AG10803 (cell line): Measurements from ENCODE around the gene PIGC.

Source experiments
- DNase-seq: peaks from one replicate; pipeline ENCODE4 v3.0.0; 2010; ENCODE audit warnings: low read depth
- H3K4me3 ChIP-seq: 2 replicates; pipeline ENCODE4 v1.5.1; 2011; ENCODE audit warnings: mild to moderate bottlenecking, low read length, control low read depth
- CTCF ChIP-seq: conservative IDR thresholded peaks from 2 replicates; pipeline ENCODE4 v1.5.1; 2011; ENCODE audit warnings: mild to moderate bottlenecking, low read length, control low read depth, inconsistent platforms

Gene PIGC

GRCh38 chr1:172421974-172422604, 21.8 kb downstream of the PIGC start:
- DNase-seq = no peak
- no peak for TF ChIP-seq CTCF
- H3K4me3 ChIP-seq = no peak overlapping the region

GRCh38 chr1:172420385-172420784, 23.5 kb downstream of the PIGC start, which contains the start of gene C1orf105:
Gene C1orf105 (plus strand): TSS chr1:172420685. CDS start chr1:172420886, 201 bp downstream.
- H3K4me3 ChIP-seq = no peak within 1 kb of the TSS
- TF ChIP-seq CTCF = no peak

GRCh38 chr1:172417557-172417956, 26.3 kb downstream of the PIGC start:
- TF ChIP-seq CTCF = no peak
- H3K4me3 ChIP-seq = no peak overlapping the region
- DNase-seq = no peak

More at GRCh38 chr1:172420385-172420784, 23.5 kb downstream of the PIGC start, which contains the start of gene C1orf105:
- no peak for DNase-seq

GRCh38 chr1:172416496-172417035, 27.3 kb downstream of the PIGC start:
- TF ChIP-seq CTCF = no peak
- DNase-seq = no peak
- no peak overlapping the region for H3K4me3 ChIP-seq

- TF ChIP-seq CTCF = no peak
- DNase-seq = peak; percentile 69
- H3K4me3 ChIP-seq = no peak overlapping the region
These were observed 29.5 kb downstream of the PIGC start for GRCh38 chr1:172414331-172414730.

GRCh38 chr1:172411791-172412338, 32.0 kb downstream of the PIGC start:
- no peak overlapping the region for H3K4me3 ChIP-seq
- TF ChIP-seq CTCF = no peak
- no peak for DNase-seq

- no peak for DNase-seq
- no peak for TF ChIP-seq CTCF
These were observed 33.8 kb downstream of the PIGC start for GRCh38 chr1:172410027-172410426.

More at GRCh38 chr1:172410027-172410426, 33.8 kb downstream of the PIGC start:
- no peak overlapping the region for H3K4me3 ChIP-seq
